VCaP (cell line): ENCODE data around the gene LMAN1L.

ENCODE experiments used
- H3K27ac ChIP-seq: fragments of 450-650 bp; 2 replicates; pipeline ENCODE4 v1.5.1; 2017
- TF ChIP-seq, protein P1 (sequence below): fragments of 450-650 bp; conservative IDR thresholded peaks from 2 replicates; pipeline ENCODE4 v1.5.1; 2017; ENCODE audit warnings: mild to moderate bottlenecking, moderate library complexity

LMAN1L gene

GRCh38 chr15:74838137-74838516, 25.5 kb downstream of the LMAN1L start:
- TF ChIP-seq, protein P1, sequence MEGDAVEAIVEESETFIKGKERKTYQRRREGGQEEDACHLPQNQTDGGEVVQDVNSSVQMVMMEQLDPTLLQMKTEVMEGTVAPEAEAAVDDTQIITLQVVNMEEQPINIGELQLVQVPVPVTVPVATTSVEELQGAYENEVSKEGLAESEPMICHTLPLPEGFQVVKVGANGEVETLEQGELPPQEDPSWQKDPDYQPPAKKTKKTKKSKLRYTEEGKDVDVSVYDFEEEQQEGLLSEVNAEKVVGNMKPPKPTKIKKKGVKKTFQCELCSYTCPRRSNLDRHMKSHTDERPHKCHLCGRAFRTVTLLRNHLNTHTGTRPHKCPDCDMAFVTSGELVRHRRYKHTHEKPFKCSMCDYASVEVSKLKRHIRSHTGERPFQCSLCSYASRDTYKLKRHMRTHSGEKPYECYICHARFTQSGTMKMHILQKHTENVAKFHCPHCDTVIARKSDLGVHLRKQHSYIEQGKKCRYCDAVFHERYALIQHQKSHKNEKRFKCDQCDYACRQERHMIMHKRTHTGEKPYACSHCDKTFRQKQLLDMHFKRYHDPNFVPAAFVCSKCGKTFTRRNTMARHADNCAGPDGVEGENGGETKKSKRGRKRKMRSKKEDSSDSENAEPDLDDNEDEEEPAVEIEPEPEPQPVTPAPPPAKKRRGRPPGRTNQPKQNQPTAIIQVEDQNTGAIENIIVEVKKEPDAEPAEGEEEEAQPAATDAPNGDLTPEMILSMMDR: no peak

GRCh38 chr15:74838746-74839525, 26.3 kb downstream of the LMAN1L start:
- TF ChIP-seq, protein P1: no peak

More at GRCh38 chr15:74838137-74838516, 25.5 kb downstream of the LMAN1L start:
- peak overlapping the region; percentile 100; the same call in 1 of the 2 replicates for H3K27ac ChIP-seq

GRCh38 chr15:74839526-74840395, 27.1 kb downstream of the LMAN1L start:
- TF ChIP-seq, protein P1: peak; percentile 30; the same call in 1 of the 2 replicates
- peak overlapping the region; percentile 100; the same call in 1 of the 2 replicates for H3K27ac ChIP-seq

More at GRCh38 chr15:74838746-74839525, 26.3 kb downstream of the LMAN1L start:
- H3K27ac ChIP-seq: peak overlapping the region; percentile 100; the same call in 1 of the 2 replicates

GRCh38 chr15:74840851-74841775, 28.5 kb downstream of the LMAN1L start:
- TF ChIP-seq, protein P1: no peak
- peak overlapping the region; percentile 100 for H3K27ac ChIP-seq

- TF ChIP-seq, protein P1: no peak
- H3K27ac ChIP-seq: peak overlapping the region; percentile 100
Measured at GRCh38 chr15:74841891-74842373, 29.3 kb downstream of the LMAN1L start.

DNA sequence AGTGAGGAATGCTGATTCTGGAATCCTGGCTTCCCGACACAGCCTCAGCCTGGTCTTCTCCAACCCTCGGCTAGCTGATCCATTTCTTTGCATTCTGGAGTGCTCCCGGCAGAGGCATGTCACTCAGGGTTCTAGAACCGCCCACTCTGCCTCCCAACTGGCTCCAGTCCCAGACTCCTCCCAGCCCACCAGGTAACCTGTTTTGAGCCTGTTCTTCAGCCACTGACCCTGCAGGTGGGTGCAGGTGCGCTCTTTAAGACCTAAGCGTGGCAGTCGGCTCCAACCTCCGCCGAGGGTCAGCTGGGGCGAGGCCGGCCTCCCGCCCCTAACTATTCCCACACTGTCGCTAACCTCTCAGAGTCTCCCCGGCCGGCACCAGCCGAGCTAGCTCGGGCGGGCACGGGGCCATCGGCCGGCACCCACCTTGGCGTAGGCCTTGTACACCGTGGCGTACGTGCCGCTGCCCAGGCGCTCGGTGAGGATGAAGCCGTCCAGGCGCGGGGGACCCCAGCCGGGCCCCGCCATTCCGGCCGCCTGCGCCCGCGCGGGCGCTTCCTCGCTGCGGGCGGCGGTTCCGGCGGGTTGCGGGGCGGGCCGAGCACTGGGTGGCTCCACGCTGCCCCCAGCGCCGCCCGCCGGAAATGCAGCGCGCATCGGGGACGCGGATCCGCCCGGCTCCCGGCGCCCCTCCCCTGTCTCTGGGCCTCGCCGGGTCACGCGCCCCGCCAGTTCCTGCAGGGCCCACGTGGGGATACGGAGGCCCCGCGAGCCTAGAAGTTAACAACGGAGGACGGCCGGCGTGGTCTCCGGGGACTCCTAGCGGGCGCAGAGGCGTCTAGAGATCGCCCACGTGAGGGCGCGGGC, 30.2 kb downstream of the LMAN1L start, which contains the start of gene ULK3:
ULK3 (minus strand) TSS at position 576 of the 864 bp plus-strand sequence; CDS start at position 525, 51 bp downstream.
- peak within 1 kb of the TSS; percentile 100 for H3K27ac ChIP-seq
- TF ChIP-seq, protein P1: peak; percentile 95
